Ureter (tissue), 1 donor: ENCODE measurements around the gene ASTN2. TPM values are rescaled to one million over a fixed set of nuclear protein-coding genes. Genes with fewer than 3 reads are reported as not detected.

Experiments
- DNase-seq: peaks from one replicate; pipeline ENCODE4 v3.0.0-alpha.2; 2020; ENCODE audit warnings: low spot score
- total RNA-seq: library from RNA; stranded (reverse); gene quantifications from one replicate; pipeline ENCODE4 v1.2.4, GENCODE V29; 2023
- donor health status: DM: yes; HTN: yes; CAD: no.

ASTN2 gene
- total RNA-seq, 1 donor from 2014 or later, result 19.6 TPM

DNA sequence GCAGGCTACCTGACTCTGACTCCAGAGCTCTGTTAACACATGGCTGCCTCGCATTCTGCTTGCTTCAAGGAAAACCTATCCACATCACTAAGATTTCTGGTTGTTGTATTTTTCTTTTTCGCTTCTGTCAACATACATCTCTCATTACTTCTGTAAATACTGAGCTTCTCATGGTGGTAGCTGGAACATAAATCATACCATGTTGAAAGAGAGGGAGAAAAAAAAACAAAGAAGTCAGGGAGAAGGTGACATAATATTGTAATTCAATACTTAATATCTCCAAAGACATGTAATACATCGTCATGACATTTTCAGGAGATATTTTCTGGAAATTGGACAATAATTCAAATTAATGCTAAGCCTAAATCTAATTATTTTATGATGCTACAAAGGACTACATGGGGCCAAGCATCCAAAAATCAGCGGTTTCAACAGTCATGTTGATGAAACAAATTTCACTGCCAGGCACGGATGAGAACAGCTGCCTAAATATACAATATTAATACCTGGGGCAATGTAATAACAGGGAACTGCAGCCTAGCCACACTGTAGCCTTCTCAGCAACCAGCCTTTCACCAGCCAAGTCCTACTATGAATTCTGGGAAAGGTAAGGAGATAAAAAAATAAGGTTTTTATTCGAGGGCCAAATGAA is 395.8 kb downstream of the ASTN2 start:
- DNase-seq, result no peak

DNA sequence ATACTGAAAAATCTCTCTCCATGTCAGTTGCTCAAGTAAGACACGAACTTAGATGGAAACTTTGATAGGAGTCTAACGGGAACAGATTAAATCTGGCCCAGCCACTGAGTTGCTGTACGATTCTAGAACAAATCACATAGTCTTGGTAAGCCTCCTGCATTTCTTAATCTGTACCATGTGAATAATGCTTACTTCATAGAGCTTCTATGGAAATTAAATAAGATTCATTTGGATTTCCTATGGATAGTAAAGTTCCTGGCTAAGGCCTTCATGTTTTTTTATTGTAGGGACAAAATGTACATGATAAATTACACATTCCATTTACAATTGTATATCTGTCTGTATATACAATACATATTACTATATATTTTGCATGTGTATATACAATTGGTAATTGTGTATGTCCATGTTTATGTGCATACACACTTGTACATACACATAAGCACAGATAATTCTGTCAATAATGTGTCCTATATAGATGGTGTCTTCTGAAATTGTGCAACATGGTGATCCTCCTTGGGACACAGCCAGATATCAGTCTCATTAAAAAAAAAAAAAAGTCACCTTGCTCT is 397.4 kb downstream of the ASTN2 start:
- no peak for DNase-seq

GRCh38 chr9:117014061-117014460 is 400.8 kb downstream of the ASTN2 start:
- no peak for DNase-seq

GRCh38 chr9:117013440-117013995 is 401.3 kb downstream of the ASTN2 start:
- DNase-seq, result no peak

GRCh38 chr9:117010061-117010460 is 404.8 kb downstream of the ASTN2 start:
- DNase-seq, result no peak

DNA sequence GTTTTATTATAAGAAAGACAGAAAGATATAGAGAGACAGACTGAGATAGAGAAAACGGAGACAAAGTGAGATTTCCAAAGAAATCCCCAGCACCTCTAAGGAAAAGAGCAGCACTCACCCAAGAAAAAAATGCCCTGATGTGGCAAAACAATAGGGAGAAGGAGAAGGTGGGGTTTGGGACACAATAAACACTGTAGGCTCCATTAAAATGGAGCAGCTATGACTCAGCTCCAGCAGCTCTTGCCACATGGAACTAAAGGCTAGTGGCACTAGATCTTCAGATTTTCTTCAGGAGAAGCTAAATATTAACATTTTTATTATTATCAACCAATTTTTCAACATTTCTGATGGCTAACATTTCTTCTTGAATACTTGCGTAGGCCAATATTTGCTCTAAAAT is 406.0 kb downstream of the ASTN2 start:
- DNase-seq, result no peak

- DNase-seq, result no peak
These were observed 406.4 kb downstream of the ASTN2 start for GRCh38 chr9:117008461-117008860.

DNA sequence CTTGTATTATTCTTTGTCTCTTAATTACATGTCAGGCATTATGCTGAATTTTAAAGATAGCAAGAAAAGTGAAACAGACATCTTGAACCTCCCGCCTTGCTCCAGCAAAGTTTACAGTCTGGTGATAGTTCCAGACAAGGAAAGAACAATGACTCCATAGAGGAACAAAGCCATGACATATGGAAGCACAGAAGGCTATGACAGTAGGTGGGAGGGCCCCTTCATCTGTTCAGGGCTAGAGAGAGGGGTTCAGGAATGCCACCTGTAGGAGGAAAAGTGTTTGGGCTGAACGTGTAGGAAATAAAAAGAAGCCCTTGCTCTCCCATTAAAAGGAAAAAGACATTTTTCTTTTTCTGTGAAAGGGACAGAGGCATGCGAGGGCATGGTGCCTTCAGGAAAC is 412.2 kb downstream of the ASTN2 start:
- DNase-seq, result no peak

GRCh38 chr9:117000834-117001233 is 414.0 kb downstream of the ASTN2 start:
- DNase-seq, result no peak

DNA sequence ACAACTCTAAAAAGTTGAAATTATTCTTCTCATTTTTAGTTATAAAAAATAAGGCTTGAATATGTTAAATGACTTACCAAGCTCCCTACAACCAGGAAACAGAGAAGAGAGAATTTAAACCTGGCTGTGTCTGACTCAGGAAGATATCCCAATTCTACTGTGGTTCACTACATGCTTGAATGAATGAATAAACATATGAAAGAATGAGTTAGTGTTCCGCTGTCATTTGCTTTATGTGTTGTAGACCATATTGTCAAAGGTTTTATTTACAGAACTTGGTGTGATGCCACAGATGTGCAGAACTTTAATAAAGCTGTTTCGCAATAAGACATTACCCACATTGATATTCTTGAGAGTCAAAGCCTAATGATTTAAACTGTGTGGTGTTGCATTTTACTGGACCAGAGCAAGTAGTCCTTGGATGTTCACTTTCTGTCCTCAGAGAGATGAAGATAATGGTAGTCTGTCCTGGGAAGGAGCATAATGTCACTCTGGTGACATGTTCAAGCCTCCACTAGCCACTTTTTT is 414.6 kb downstream of the ASTN2 start:
- no peak for DNase-seq

DNA sequence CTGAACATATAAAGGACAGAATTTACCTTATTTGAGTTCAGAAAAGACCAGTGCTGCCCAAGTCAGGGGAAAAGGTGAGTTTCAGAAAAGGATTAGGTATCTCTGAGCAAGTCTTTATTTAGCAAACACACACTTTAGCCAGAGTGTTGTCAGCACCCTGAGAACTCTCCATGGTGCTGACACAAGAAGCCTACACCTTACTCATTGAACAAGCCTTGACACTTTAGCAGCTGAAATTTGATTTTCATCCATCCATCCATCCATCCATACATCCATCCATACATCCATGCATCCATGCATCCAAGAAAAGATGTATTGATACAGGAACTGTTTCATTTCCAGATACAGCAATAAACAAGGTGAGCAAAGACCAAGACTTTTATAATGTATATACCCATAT is 416.6 kb downstream of the ASTN2 start:
- DNase-seq, result no peak

- DNase-seq, result no peak
These were observed 422.0 kb downstream of the ASTN2 start for GRCh38 chr9:116992865-116993264.

GRCh38 chr9:116991051-116991450 is 423.8 kb downstream of the ASTN2 start:
- DNase-seq, result no peak

DNA sequence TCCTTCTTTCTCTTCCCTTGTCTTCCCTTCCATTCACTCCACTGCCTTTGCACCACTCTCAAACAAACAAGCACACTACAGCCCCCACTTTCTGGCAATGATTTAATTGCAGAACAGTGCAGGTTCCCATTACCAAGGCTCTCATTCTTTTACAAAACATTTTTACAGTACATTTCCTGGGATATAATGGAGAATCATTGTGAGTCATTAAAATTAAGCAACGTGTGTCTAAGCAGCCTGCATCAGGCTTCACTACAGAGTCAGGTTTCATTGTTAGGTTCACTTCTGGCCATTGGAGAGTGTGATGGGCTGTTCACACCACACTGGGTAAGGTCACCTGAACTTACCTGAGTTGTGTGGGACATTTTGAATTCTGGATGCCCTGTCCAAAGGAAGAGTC is 424.3 kb downstream of the ASTN2 start:
- DNase-seq, result no peak

DNA sequence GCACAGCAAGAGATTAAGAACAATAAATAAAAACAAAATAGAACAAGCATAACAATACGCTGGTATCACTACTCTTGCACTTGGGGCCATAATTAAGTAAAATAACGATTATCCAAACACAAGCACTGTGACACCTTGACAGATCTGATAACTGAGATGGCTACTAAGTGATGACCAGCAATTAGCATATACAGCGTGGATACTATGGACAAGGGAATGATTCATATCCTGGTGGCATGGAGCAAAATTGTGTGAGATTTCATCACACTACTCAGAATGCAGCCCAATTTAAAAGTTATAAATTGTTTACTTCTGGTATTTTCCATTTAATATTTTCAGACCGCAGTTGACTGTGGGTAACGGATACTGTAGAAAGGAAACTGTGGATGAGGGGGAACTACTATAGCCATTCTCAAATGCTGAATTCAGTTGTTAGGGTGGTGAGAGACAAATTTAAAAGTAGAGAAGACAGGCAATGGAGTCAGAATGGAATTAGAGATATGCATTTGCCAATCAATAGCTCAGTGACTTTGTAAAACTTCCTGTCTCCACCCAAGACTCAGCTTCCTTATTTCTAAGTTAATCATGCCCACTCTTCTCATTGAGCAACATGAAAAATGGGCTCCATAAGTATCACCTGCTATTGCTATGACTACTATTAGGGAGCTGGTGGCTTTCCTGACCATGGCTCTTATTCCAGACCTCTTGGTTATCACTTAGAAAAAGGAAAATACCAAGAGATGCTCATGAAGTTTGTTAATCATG is 427.0 kb downstream of the ASTN2 start:
- DNase-seq, result no peak

- no peak for DNase-seq
These were observed 428.8 kb downstream of the ASTN2 start for GRCh38 chr9:116986015-116986414.

- DNase-seq, result no peak
These were observed 429.3 kb downstream of the ASTN2 start for GRCh38 chr9:116985596-116985995.

DNA sequence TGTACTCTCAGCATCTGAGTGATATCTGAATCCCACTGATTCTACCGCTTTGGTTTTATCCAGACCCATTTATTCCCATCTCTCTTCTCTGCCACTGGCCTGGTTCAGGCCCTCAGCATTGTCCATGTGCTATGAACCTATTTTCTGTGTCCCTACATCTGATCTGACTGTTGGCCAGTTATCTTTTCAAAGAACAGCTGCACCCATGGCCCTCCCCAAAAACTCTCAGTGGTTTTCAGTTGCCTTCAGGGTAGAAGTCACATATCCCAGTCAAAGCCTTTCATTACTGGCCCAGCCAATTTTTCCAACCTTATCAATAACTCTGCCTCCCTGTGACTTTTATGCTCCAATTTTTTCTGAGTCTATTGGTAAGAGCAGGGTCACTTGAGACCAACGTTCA is 430.7 kb downstream of the ASTN2 start:
- DNase-seq, result no peak

GRCh38 chr9:116980582-116981120 is 434.2 kb downstream of the ASTN2 start:
- no peak for DNase-seq

DNA sequence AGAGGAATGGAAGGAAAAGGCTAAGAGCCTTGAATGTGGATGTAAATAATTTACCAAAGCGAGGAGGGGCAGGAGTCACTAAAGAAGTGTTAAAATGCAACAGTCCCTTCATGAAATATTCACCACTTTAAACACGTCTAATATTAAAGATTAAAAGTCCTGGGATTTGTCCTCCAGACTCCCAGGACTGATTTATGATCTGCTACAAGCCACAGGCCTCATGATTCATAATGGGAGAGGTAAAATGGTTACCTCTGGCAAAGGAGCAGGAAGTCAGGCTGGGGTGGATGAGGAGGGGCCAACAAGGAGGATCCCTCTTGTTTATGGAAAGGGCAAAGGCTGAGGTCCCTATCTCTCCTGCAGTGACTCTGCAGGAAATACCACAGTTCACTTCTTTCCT is 435.4 kb downstream of the ASTN2 start:
- DNase-seq, result no peak

GRCh38 chr9:116978155-116978554 is 436.7 kb downstream of the ASTN2 start:
- DNase-seq, result no peak

DNA sequence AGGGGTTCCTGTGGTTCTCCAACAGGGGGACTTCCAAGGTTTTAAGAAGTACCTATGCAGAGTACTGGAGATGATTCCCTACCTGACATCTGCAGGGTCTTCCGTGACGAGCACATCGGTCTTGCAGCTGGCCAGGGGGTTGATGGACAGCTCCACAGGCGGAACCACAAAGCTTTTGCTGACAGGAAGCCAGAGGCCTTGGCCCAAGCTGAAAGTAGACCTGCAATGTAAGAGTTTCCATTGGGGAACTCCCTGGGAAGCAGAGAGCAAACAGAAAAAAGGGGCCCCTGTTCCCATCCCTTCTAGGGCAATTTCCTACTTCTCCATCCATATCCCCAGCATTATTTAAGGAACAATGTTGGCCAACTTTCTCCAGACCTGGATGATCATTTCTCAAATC is 439.7 kb downstream of the ASTN2 start:
- no peak for DNase-seq
